HepG2 (cell line): ENCODE measurements around the gene PTS. TPM values are rescaled to one million over a fixed set of nuclear protein-coding genes. Genes with fewer than 3 reads are reported as not detected.

Experiments used
- BCL6 ChIP-seq: IDR thresholded peaks from 2 replicates; pipeline ENCODE4 v1.6.1; 2016; ENCODE audit warnings: missing genetic modification reagents, missing compliant biosample characterization
- CAMTA2 ChIP-seq: sonication (generic); formaldehyde crosslinking; IDR thresholded peaks from 2 replicates; pipeline ENCODE4 v1.4.0; 2020; ENCODE audit warnings: mild to moderate bottlenecking, missing genetic modification reagents, borderline replicate concordance
- FOXO4 ChIP-seq: sonication (generic); formaldehyde crosslinking; conservative IDR thresholded peaks from 2 replicates; pipeline ENCODE4 v1.8.1; 2023; ENCODE audit warnings: missing genetic modification reagents
- GATA4 ChIP-seq: sonication (generic); IDR thresholded peaks from 2 replicates; pipeline ENCODE4 v1.6.1; 2016; ENCODE audit warnings: antibody characterized with exemption, low read depth, borderline replicate concordance
- HNRNPH1 ChIP-seq: fragments of 200-400 bp; formaldehyde crosslinking; optimal IDR thresholded peaks from 2 replicates; pipeline ENCODE3; 2017; ENCODE audit warnings: mild to moderate bottlenecking, low read depth, low read length
- KDM2A ChIP-seq: sonication (generic); formaldehyde crosslinking; IDR thresholded peaks from 2 replicates; pipeline ENCODE4 v1.4.0; 2020; ENCODE audit warnings: low read depth, missing genetic modification reagents, borderline replicate concordance
- LBX2 ChIP-seq: sonication (generic); formaldehyde crosslinking; IDR thresholded peaks from 2 replicates; pipeline ENCODE4 v1.5.0; 2020; ENCODE audit warnings: missing genetic modification reagents, mild to moderate bottlenecking, borderline replicate concordance
- MXI1 ChIP-seq: IDR thresholded peaks from 3 replicates; pipeline ENCODE4 v1.6.1; 2012; ENCODE audit warnings: low read depth, low read length, inconsistent platforms, borderline replicate concordance
- NBN ChIP-seq: fragments of 450-650 bp; conservative IDR thresholded peaks from 2 replicates; pipeline ENCODE4 v1.6.1; 2017
- NCOA2 ChIP-seq: sonication (generic); formaldehyde crosslinking; IDR thresholded peaks from 2 replicates; pipeline ENCODE4 v1.8.0; 2022; ENCODE audit warnings: inconsistent platforms
- NFYC ChIP-seq: IDR thresholded peaks from 2 replicates; pipeline ENCODE4 v1.6.1; 2016; ENCODE audit warnings: missing genetic modification reagents, missing compliant biosample characterization
- PHF21A ChIP-seq: sonication (generic); formaldehyde crosslinking; IDR thresholded peaks from 2 replicates; pipeline ENCODE4 v1.5.0; 2020; ENCODE audit warnings: mild to moderate bottlenecking, missing genetic modification reagents
- RFX1 ChIP-seq: fragments of 450-650 bp; IDR thresholded peaks from 2 replicates; pipeline ENCODE4 v1.6.1; 2017
- SRSF4 ChIP-seq: fragments of 200-400 bp; formaldehyde crosslinking; IDR thresholded peaks from one replicate; pipeline ENCODE4 v1.6.1; 2018; ENCODE audit warnings: mild to moderate bottlenecking, low read depth, low read length, moderate library complexity; ENCODE audit not compliant: poor library complexity, severe bottlenecking
- TBX2 ChIP-seq: sonication (generic); formaldehyde crosslinking; IDR thresholded peaks from 2 replicates; pipeline ENCODE4 v1.5.0; 2020; ENCODE audit warnings: missing genetic modification reagents, mild to moderate bottlenecking, borderline replicate concordance
- THAP11 ChIP-seq: IDR thresholded peaks from 2 replicates; pipeline ENCODE4 v1.6.1; 2016; ENCODE audit warnings: missing biosample characterization, missing genetic modification reagents
- ZBTB25 ChIP-seq: IDR thresholded peaks from 2 replicates; pipeline ENCODE4 v1.6.1; 2018; ENCODE audit warnings: missing genetic modification reagents
- ZBTB3 ChIP-seq: sonication (generic); formaldehyde crosslinking; IDR thresholded peaks from 2 replicates; pipeline ENCODE4 v1.4.0; 2020; ENCODE audit warnings: low read depth, mild to moderate bottlenecking, moderate library complexity, missing genetic modification reagents, borderline replicate concordance
- ZBTB37 ChIP-seq: sonication (generic); formaldehyde crosslinking; IDR thresholded peaks from 2 replicates; pipeline ENCODE4 v1.4.0; 2020; ENCODE audit warnings: mild to moderate bottlenecking, missing genetic modification reagents
- ZNF12 ChIP-seq: sonication (generic); formaldehyde crosslinking; IDR thresholded peaks from 2 replicates; pipeline ENCODE4 v1.5.0; 2020; ENCODE audit warnings: missing genetic modification reagents
- ZNF264 ChIP-seq: sonication (generic); formaldehyde crosslinking; IDR thresholded peaks from 2 replicates; pipeline ENCODE4 v1.4.0; 2020; ENCODE audit warnings: missing genetic modification reagents
- ZNF30 ChIP-seq: sonication (generic); formaldehyde crosslinking; IDR thresholded peaks from 2 replicates; pipeline ENCODE4 v1.5.0; 2020; ENCODE audit warnings: mild to moderate bottlenecking, missing genetic modification reagents
- ZNF354B ChIP-seq: sonication (generic); formaldehyde crosslinking; IDR thresholded peaks from 2 replicates; pipeline ENCODE4 v1.8.0; 2022; ENCODE audit warnings: mild to moderate bottlenecking, missing genetic modification reagents
- ZNF546 ChIP-seq: sonication (generic); formaldehyde crosslinking; conservative IDR thresholded peaks from 2 replicates; pipeline ENCODE4 v1.8.1; 2023; ENCODE audit warnings: mild to moderate bottlenecking, missing genetic modification reagents
- ZNF576 ChIP-seq: sonication (generic); formaldehyde crosslinking; IDR thresholded peaks from 2 replicates; pipeline ENCODE4 v1.4.0; 2020; ENCODE audit warnings: mild to moderate bottlenecking, missing genetic modification reagents
- ZNF776 ChIP-seq: sonication (generic); formaldehyde crosslinking; IDR thresholded peaks from 2 replicates; pipeline ENCODE4 v1.4.0; 2020; ENCODE audit warnings: mild to moderate bottlenecking, missing genetic modification reagents
- polyA plus RNA-seq, 8 experiments: library from polyadenylated mRNA; depleted of rRNA in 3 of 8; stranded (reverse) in 7 of 8; unstranded in 1 of 8; fragments of >200 nt; fragmentation: Illumina TruSeq in 4 of 8; extraction: Trizol in 4 of 8; gene quantifications; 2 replicates each; pipeline versions ENCODE4 v1.2.1 to v1.2.3, GENCODE V29; 2011 to 2016; ENCODE audit warnings: low read depth in 4 of 8, missing spikeins in 1 of 8, mixed read lengths in 1 of 8; ENCODE audit not compliant: insufficient read depth in 1 of 8
- total RNA-seq, 5 experiments: library from RNA; depleted of rRNA; stranded (reverse); fragments of >200 nt; fragmentation: Illumina TruSeq; extraction: Trizol; gene quantifications; 2 replicates each; pipeline ENCODE4 v1.2.3, GENCODE V29; 2016; ENCODE audit warnings: low read depth in 1 of 5
- TF ChIP-seq, protein P1 (sequence below): sonication (generic); formaldehyde crosslinking; IDR thresholded peaks from 2 replicates; pipeline ENCODE4 v1.4.0; 2020; ENCODE audit warnings: mild to moderate bottlenecking, missing genetic modification reagents

PTS gene
- total and polyA plus RNA-seq, 2 of the 13 experiments (the other 11 are each of a cell fraction or from before 2014, with no cell fraction given): 33.6 to 49.3 TPM

GRCh38 chr11:112280268-112281126 is 54.3 kb downstream of the PTS start (continued):
- no peak for TF ChIP-seq FOXO4 (CRISPR knock-in tag)
- TF ChIP-seq KDM2A (CRISPR knock-in tag): no peak; the same call in 1 of the 2 replicates
- TF ChIP-seq ZNF776 (CRISPR knock-in tag): no peak
- no peak for TF ChIP-seq NCOA2 (CRISPR knock-in tag)
- TF ChIP-seq NBN: no peak
- no peak for TF ChIP-seq ZBTB3 (CRISPR knock-in tag)
- no peak for TF ChIP-seq GATA4
- no peak for TF ChIP-seq ZBTB37
- no peak for TF ChIP-seq SRSF4
- TF ChIP-seq PHF21A (CRISPR knock-in tag): peak; percentile 41; the same call in 1 of the 2 replicates
- no peak for TF ChIP-seq ZNF30
- no peak for TF ChIP-seq BCL6 (CRISPR knock-in tag)
- TF ChIP-seq ZNF12 (CRISPR knock-in tag): no peak
- no peak for TF ChIP-seq ZNF264 (CRISPR knock-in tag)
- TF ChIP-seq ZNF576 (CRISPR knock-in tag): no peak
- no peak for TF ChIP-seq HNRNPH1
- TF ChIP-seq, protein P1, sequence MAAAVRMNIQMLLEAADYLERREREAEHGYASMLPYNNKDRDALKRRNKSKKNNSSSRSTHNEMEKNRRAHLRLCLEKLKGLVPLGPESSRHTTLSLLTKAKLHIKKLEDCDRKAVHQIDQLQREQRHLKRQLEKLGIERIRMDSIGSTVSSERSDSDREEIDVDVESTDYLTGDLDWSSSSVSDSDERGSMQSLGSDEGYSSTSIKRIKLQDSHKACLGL (CRISPR knock-in tag): no peak
- 0 out of 2 replicates have a peak, but pooled peaks have one; percentile 20 for TF ChIP-seq THAP11
- no peak for TF ChIP-seq CAMTA2 (CRISPR knock-in tag)
- TF ChIP-seq TBX2 (CRISPR knock-in tag): peak; percentile 41; the same call in 1 of the 2 replicates
- no peak for TF ChIP-seq LBX2 (CRISPR knock-in tag)
- no peak for TF ChIP-seq MXI1
- TF ChIP-seq NFYC (CRISPR knock-in tag): no peak
- TF ChIP-seq ZBTB25 (CRISPR knock-in tag): no peak
- TF ChIP-seq RFX1: no peak
- no peak for TF ChIP-seq ZNF354B (CRISPR knock-in tag)
- TF ChIP-seq ZNF546 (CRISPR knock-in tag): no peak
